CD4-positive, alpha-beta T cell treated with Interleukin-15 for 1 hour (primary cell): Measurements from ENCODE around the gene SP2.

Source experiments
- DNase-seq: peaks from one replicate; pipeline ENCODE4 v3.0.0-alpha.2; 2020

Gene SP2

GRCh38 chr17:47895856-47896671 is at the start of gene SP2:
Gene SP2, plus strand, starts transcription at chr17:47896236. Its CDS starts 51 bp downstream, at chr17:47896287.
- peak; percentile 100 for DNase-seq

GRCh38 chr17:47846716-47847340 is 49.2 kb upstream of the SP2 start:
- no peak for DNase-seq

DNA sequence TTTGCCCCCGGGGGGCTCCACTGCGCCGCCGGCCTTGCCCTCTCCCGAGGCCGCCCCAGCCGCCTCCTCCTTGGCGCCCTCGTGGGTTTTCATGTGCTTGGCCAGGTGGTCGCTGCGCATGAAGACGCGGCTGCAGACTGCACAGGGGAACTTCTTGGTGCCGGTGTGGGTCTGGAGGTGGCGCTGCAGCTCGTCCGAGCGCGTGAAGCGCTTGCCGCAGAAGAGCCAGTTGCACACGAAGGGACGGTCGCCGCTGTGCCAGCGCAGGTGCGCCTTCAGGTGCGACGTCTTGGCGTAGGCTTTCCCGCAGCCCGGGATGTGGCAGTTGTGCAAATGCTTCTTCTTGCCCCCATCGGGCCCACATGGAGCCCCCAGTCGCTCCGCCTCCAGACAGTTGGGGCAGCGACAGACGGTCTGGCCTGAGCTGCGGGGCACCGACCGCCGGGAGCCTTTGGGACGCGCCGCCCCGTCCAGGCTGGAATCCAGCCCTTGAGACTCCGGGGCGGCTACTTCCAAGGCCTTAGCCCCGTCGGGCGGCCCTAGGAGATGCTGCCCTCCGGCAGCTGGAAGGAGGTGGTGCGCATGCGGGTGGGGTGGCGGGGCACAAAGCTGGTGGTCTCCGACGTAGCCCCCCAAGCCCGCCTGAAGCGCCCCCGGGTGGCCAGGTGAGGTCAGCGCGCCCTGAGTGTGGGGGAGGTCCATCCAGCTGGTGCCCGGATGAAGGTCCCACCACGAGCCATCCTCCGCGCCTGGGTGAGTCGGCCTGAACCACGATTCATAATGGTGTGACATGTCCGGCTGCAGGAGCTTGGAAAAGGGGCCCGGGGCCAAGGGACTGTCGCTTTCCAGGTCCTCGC is 48.5 kb upstream of the SP2 start:
- DNase-seq: peak; percentile 31

DNA sequence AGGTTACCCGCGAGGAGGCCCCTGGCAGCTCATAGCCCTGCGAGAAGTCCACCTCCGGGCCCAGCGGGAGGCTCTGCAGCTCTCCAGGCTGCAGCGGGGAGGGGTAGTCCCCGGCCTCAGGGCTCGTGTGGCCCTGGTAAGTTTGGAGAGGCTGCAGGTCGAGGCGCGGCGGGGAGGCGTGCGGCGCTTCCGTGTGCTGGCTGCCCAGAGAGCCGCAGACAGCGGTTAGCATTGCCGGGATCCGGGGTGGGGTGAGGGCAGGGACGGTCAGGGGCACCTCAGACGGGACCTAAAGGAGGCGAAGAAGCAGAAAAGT is 47.9 kb upstream of the SP2 start:
- DNase-seq: no peak

DNA sequence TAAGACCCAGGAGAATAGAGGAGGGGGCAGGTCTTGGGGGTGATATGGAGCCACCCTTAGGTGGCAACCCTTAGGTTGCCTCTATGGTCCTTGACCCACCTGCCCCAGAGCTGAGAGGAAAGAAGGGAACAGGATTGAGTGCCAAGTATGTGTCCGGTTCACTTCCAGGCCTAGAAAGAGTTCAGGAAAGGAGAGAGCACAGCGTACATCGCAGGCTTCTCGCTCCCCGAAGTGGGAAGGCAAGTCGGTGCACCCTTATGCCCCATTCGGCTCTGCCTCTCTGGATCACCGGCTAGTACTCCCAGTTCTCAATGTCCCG is 45.7 kb upstream of the SP2 start:
- no peak for DNase-seq

GRCh38 chr17:47850692-47851573 is 45.1 kb upstream of the SP2 start, which contains the start of gene SP6:
Gene SP6, minus strand, starts transcription at chr17:47851163. Its CDS starts 2,734 bp downstream, at chr17:47848429.
- peak; percentile 51 for DNase-seq

DNA sequence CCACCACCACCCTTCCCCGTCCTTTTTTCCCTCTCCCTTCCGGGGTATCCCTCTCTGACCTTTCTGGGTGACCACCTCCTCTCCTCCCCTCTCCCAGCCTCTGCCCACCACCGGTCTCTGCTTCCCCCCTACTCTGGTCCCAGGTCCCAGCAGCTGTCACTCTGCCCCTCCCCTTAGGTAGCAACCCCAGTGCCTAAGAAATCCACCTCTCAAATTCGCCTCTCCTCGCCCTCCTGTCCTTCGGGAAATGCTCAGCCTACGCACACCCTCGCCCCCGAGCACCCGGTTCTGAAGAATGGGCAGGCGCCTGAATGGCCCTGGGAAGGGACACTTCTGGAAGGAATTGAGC is 44.3 kb upstream of the SP2 start:
- no peak for DNase-seq

DNA sequence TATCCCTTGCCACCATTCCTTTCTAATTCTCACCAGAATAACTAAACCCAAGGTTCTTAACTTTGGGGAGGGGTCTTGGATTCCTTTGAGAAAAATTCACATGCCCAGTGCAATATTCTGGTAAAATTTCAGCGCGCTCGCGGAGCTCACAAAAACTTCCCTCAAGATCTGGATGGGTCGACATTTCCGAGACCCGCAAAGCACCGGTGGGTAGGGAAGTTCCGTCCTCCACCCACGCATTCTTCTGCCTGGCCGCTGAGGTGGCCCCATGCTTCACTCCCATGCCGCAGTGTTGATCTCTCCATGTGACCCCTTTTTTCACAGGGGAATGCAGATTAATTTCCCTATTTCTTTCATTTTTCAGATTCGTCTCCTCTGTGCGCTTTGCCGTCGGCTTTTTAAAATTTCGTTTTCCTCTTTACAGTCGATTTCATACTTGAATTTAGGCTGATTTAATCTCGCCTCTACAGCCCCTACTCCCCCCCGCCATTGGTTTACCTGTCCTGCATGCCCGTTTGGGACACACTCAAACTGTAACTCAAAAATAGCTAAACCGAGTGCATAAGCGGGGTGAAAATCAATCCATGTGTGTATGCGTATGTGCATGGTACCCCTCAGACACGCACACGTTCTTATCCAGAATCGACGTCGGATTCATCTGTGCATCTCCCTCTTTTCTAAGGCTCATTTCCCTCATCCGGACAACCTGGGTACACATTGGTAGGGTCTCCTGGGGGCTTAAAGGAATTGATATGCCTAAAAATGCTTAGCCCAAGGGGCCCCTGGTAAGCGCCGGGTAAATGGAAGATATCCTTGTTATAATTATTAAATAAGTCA is 43.7 kb upstream of the SP2 start:
- no peak for DNase-seq

GRCh38 chr17:47853616-47854015 is 42.4 kb upstream of the SP2 start:
- DNase-seq: no peak

GRCh38 chr17:47855737-47856136 is 40.3 kb upstream of the SP2 start:
- no peak for DNase-seq

DNA sequence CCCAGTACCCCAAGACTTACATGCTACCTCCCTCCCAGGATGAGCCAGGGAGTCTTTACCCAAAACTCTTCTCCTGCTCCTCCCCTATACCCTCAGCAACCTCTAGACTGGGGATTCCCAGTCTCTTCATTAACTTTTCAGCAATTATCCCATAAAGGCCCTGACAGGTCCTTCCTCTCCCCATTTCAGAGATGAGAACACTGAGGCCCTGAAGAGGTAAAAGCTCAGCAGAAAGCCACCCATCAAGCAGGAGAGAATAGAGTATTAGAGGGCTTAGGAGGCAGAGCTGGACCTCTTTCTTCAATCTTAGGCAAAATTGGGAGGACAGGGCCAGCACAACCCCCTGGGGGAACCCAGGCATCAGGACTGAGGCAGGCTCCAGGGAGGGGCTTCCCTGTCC is 39.2 kb upstream of the SP2 start:
- no peak for DNase-seq

- no peak for DNase-seq
Observed at GRCh38 chr17:47857551-47858455, 38.2 kb upstream of the SP2 start.

GRCh38 chr17:47860386-47860785 is 35.6 kb upstream of the SP2 start:
- no peak for DNase-seq

DNA sequence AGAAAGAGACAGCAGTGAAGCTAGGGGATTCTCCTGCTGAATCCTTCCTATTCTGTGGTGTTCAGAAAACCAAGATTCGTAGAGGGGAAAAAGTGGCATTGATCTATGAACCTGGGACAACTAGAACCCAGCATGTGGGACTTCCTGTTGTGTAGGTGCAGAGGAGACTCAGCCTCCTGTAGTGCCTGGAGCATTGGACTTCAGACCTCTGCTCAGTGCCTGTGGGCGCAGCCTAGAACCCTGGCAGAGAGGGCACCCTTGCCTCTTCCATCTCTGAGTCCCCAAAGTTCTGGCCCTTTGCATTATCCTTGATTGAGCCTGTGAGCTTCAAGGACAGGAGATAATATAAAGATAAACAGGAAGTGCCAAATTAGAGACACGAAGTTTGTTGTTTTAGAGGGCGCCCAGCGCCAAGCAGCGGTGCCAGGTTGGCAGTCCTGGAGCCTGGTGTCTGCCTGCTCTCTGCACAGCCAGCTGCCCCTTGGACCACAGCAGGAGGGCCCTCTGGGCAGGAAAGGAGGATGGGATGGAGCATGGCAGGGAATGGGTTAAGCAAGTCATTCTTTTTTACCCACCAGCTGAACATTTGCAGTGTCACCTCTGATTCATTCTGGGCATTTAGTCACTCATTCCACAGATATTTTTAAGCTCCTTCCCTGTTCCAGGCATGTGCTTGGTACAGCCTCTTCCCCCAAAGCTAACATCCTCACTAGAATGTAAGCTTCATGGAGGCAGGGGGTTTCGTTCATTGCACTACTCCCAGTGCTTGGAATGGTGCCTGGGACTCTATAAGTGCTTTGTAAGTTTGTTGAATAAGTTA is 33.2 kb upstream of the SP2 start:
- DNase-seq: no peak

GRCh38 chr17:47864791-47865216 is 31.2 kb upstream of the SP2 start:
- no peak for DNase-seq

DNA sequence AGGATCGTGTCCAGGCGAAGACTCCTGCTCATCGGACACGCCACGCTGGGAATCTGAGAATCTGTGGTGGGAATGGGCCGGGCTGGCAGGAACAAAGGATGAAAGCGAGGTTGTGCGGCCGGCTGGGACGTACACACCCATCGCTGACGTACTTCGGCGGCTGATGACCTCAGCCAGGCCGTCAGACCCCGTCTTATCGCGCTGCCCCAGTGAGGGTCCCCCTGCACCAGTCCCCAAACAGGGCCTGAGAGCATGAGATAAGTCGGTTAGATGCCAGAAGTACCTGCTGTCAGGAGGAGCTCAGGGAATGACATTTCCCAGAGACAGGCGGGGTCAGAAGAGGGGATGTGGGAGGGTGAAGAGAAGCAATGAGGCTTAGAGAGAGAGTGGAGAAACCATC is 29.1 kb upstream of the SP2 start:
- DNase-seq: no peak

DNA sequence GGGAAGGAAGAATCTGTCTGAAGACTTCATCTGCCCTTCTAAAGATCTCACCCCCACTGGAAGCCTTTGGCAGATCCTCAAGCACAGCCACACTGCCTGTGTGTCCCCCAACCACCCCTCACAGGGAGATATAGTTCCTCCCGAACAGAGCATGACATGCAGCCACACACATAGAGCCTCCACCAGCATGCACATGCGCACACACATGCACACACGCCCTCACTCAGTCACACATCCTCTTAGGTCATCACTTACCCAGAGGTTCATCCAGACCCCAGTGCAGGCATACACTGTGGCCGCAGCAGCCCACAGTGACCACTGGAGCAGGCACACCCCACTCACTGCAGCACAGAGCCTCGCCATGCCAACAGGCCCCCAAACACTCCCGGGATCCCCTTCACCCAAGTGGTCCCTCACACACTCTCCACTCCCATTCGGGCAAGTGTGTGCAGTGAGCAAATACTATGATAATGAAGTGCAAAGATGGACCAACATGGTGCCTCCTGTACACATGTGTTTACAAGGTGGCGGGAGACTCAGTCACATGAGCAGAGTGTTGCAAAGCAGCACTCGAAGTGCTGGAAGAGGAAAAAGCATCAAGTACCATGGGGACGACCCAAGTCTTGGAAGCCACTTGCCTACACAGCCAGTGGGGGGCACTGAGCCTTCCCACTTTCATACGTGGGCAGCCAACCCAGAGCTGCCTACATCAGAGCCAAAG is 28.1 kb upstream of the SP2 start:
- no peak for DNase-seq

DNA sequence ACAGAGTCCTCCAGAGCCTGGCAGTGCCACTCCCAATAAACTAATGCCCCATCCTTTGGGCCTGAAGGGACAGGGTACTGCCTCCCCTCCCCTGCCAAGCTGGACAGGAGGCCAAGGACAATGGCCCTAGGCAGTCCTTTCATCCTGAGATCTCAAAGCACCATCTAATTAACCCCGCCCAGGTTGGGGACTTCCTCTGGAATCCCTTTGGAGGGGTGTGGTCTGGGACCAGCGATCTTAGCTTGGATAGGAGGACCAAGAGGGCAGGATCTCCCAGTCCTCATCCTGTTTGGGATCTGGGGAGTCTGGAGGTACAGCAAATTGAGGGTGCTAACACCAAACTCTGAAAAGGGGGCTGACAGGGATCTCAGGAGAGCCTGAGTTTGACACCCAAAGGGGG is 26.9 kb upstream of the SP2 start:
- no peak for DNase-seq

DNA sequence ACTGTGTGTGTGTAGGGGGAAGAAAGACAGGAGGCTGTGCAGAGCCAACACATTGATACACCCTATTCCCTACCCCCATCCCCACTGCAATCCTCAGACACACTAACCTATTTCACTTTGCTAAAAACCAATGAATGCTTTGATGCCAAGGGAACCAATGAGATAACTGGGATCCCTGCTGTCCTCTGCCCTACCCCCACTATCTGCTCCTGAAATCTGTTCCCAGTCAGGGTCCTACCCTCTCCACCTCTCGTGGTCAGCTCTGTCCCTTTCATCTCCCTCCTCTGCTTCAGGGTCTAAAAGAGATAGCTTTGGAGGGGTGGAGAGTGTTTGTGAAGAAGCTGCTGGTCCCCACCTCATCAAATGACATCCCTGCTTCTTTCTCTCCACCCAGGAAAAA is 26.0 kb upstream of the SP2 start:
- DNase-seq: no peak
